CD4-positive, alpha-beta T cell (primary cell): ENCODE measurements around the gene ZNF385B. TPM values are rescaled to one million over a fixed set of nuclear protein-coding genes. Genes with fewer than 3 reads are reported as not detected.

Experiments used
- ATAC-seq: fragments of 200-7000 bp; cut with Tn5 transposase; one replicate; pipeline ENCODE4 v1.10.0; 2022; ENCODE audit warnings: mild to moderate bottlenecking; ENCODE audit not compliant: poor library complexity
- CTCF ChIA-PET: fragments of 350-600 bp; sonication (Branson Sonifier 250); formaldehyde crosslinking; loops from one replicate; lab custom pipeline; 2021; ENCODE audit warnings: antibody characterized with exemption, inconsistent platforms; lab: Charles Lee
- POLR2A ChIA-PET: fragments of 350-600 bp; sonication (Branson Sonifier 250); formaldehyde crosslinking; loops from one replicate; lab custom pipeline; 2021; ENCODE audit warnings: antibody characterized with exemption, inconsistent platforms; lab: Charles Lee
- DNase-seq, 14 experiments: peaks; one replicate each; pipeline ENCODE4 v3.0.0-alpha.2; 2013 to 2020; ENCODE audit warnings: mixed read lengths in 2 of 14
- H3K27ac ChIP-seq, 2 donors: one replicate each; pipeline versions ENCODE4 v1.5.1 to v1.7.0; 2013; ENCODE audit warnings: low read length in 2 of 2, low read depth in 1 of 2, mild to moderate bottlenecking in 1 of 2
- H3K27me3 ChIP-seq, 2 experiments: 1 replicate in 1 of 2; 2 replicates in 1 of 2; pipeline versions ENCODE4 v1.6.1 to v1.7.0; 2013; ENCODE audit warnings: low read length in 2 of 2, control low read depth in 1 of 2, mild to moderate bottlenecking in 1 of 2, moderate library complexity in 1 of 2; ENCODE audit not compliant: insufficient read depth in 2 of 2, control insufficient read depth in 1 of 2
- H3K36me3 ChIP-seq: one replicate; pipeline ENCODE4 v1.6.1; 2013; ENCODE audit warnings: low read length, control low read depth; ENCODE audit not compliant: insufficient read depth
- H3K4me1 ChIP-seq: one replicate; pipeline ENCODE4 v1.6.1; 2013; ENCODE audit warnings: low read length, control low read depth; ENCODE audit not compliant: insufficient read depth
- H3K4me3 ChIP-seq: one replicate; pipeline ENCODE4 v1.5.1; 2013; ENCODE audit warnings: mild to moderate bottlenecking, low read length, moderate library complexity
- H3K9me3 ChIP-seq, 2 experiments: 1 replicate in 1 of 2; 2 replicates in 1 of 2; pipeline versions ENCODE4 v1.6.1 to v1.7.0; 2013; ENCODE audit warnings: low read length in 2 of 2, mild to moderate bottlenecking in 2 of 2, control low read depth in 1 of 2, moderate library complexity in 1 of 2; ENCODE audit not compliant: control insufficient read depth in 1 of 2, insufficient read depth in 1 of 2
- H3K27ac Mint-ChIP-seq: one replicate; pipeline ENCODE4 v1.8.0; 2020; ENCODE audit warnings: mixed read lengths
- H3K27me3 Mint-ChIP-seq: one replicate; pipeline ENCODE4 v1.8.0; 2021; ENCODE audit warnings: mixed read lengths
- H3K36me3 Mint-ChIP-seq: one replicate; pipeline ENCODE4 v1.8.0; 2021; ENCODE audit warnings: low read depth, mixed read lengths
- H3K4me1 Mint-ChIP-seq: one replicate; pipeline ENCODE4 v1.8.0; 2021; ENCODE audit warnings: low read depth, mixed read lengths
- H3K4me3 Mint-ChIP-seq: one replicate; pipeline ENCODE4 v1.8.0; 2020; ENCODE audit warnings: mild to moderate bottlenecking, mixed read lengths
- H3K9me3 Mint-ChIP-seq: one replicate; pipeline ENCODE4 v1.8.0; 2020; ENCODE audit warnings: mixed read lengths
- intact Hi-C, 2 experiments: fragments of 100-400 bp; cut with DNase I in 1 of 2; cut with micrococcal nuclease in 1 of 2; formaldehyde crosslinking; loops; one replicate each; pipeline versions ENCODE4 v1.15.1 to v1.9.0; 2023 to 2025; cut with DNase I, micrococcal nuclease
- total RNA-seq, 174 experiments: library from RNA in 2 of 174; stranded (reverse) in 2 of 174; gene quantifications; one replicate each; pipeline ENCODE4 v1.2.3 and lab custom pipeline; 2021 to 2026
- TF ChIP-seq, protein P1 (sequence below): fragments of 200-600 bp; IDR thresholded peaks from one replicate; pipeline ENCODE4 v1.8.0; 2022; ENCODE audit warnings: antibody characterized with exemption, mild to moderate bottlenecking

ZNF385B gene
- total RNA-seq, 2 experiments from 2014 or later = not detected

DNA sequence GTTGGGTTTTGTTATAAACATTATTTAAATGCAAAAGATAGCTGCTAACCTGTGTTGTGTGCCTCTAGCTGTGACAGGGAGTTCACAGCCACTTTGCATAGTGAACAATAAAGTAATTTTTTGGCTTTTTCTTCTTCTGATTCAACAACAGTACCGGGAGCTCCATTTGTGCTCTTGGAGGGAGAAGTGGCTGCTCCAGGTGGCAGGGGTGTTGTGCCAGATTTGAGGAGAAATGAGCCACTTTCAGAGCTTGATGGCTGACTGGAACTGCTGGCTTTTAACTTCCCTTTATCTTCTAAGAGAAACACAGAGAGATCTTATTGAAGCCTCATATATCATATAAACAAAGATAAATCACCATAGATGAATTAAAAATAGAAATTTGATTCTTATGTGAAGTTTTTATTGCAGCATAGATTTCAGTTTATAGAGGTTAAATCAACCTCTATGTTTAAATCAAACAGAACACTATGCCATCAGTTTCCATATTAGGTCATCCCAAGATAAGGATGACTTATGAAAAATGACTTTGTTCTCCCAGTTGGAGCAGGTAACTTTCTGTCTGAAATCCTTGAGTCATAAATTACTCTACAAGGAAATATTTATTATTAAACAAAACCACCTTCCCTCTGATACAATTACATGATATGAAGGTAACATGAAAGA, 414.8 kb downstream of the ZNF385B start:
- intact Hi-C loops = loop anchor here (10.0 kb wide), 1 partner anchor 682 kb away; no protein-coding TSS in a partner anchor
- Mint-ChIP-seq H3K9me3 (no peaks in the 10 kb centered on the region), H3K27ac (no peak overlapping the region), H3K27me3 (peaks cover 15% of the 10 kb centered on the region), H3K4me3 (no peak overlapping the region), H3K4me1 (no peaks in the 10 kb centered on the region), H3K36me3 (no peaks in the 10 kb centered on the region)
- ATAC-seq = no peak
- H3K27me3 ChIP-seq = peaks cover 3% of the 10 kb centered on the region in 2 experiments
- no peak overlapping the region for H3K4me3 ChIP-seq
- no peaks in the 10 kb centered on the region for H3K9me3 ChIP-seq
- no peaks in the 10 kb centered on the region for H3K4me1 ChIP-seq
- TF ChIP-seq, protein P1, sequence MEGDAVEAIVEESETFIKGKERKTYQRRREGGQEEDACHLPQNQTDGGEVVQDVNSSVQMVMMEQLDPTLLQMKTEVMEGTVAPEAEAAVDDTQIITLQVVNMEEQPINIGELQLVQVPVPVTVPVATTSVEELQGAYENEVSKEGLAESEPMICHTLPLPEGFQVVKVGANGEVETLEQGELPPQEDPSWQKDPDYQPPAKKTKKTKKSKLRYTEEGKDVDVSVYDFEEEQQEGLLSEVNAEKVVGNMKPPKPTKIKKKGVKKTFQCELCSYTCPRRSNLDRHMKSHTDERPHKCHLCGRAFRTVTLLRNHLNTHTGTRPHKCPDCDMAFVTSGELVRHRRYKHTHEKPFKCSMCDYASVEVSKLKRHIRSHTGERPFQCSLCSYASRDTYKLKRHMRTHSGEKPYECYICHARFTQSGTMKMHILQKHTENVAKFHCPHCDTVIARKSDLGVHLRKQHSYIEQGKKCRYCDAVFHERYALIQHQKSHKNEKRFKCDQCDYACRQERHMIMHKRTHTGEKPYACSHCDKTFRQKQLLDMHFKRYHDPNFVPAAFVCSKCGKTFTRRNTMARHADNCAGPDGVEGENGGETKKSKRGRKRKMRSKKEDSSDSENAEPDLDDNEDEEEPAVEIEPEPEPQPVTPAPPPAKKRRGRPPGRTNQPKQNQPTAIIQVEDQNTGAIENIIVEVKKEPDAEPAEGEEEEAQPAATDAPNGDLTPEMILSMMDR = no peak
- no peak for DNase-seq
- H3K36me3 ChIP-seq = no peaks in the 10 kb centered on the region
- H3K27ac ChIP-seq = no peak overlapping the region
- POLR2A ChIA-PET = no interaction called here
- CTCF ChIA-PET = interaction anchor here (1.5 kb wide), 1 partner anchor 10 kb away, joined by 3 read pairs; no protein-coding TSS in a partner anchor

DNA sequence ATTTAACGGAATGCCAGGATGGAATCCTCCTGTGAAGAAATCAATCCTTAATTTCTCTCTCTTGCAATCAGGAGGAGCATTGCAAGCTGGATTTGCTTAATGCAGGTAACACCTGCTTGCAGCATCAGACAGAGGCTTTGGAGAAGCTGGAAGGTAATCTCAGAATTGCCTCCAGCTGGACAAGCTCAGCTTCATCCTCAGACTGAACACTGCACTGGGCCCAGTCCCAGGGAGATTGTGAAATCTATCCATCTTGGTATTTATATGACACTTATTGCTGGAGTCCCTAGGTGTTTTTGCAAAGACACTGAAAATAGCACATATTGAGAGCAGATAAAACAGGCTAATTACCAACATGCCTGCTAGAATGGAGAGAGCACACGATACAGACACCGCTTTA, 417.4 kb downstream of the ZNF385B start:
- ChIA-PET CTCF (no interaction called here), POLR2A (no interaction called here)
- no peak for DNase-seq
- Histone ChIP-seq H3K4me1 (no peaks in the 10 kb centered on the region), H3K9me3 (no peaks in the 10 kb centered on the region), H3K27me3 (peaks cover 3 to 6% of the 10 kb centered on the region in 2 experiments), H3K36me3 (no peaks in the 10 kb centered on the region), H3K4me3 (no peak overlapping the region), H3K27ac (no peak overlapping the region)
- intact Hi-C loops = loop anchor here (10.0 kb wide), 1 partner anchor 679 kb away; no protein-coding TSS in a partner anchor
- no peak overlapping the region for H3K4me3 Mint-ChIP-seq
- no peak overlapping the region for H3K27ac Mint-ChIP-seq
- TF ChIP-seq, protein P1 = no peak
- H3K27me3 Mint-ChIP-seq = peaks cover 35% of the 10 kb centered on the region
- no peaks in the 10 kb centered on the region for H3K9me3 Mint-ChIP-seq
- no peak for ATAC-seq
- H3K4me1 Mint-ChIP-seq = no peaks in the 10 kb centered on the region
- no peaks in the 10 kb centered on the region for H3K36me3 Mint-ChIP-seq

DNA sequence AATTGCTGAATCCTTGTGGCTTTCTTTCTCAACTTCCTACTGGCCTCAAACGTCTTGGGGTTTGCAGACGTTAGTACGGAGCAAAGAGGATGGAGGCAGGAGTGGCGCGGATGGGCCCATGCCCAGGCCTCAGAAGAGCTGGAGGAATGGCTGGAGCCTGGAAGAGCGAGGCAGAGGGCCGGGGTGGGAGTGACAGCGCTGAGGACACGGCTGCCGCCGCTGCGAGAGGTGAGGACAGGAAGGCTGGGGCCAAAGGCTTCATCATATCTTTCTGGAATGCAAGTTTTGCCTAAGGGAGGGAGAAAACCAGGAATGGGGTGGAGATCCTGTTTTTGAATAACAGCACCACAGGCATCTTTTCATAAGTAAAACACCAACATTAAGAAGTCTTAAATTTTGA, 418.2 kb downstream of the ZNF385B start:
- ATAC-seq (no peak), DNase-seq (no peak)
- no peak overlapping the region for H3K4me3 Mint-ChIP-seq
- no peak overlapping the region for H3K27ac Mint-ChIP-seq
- Histone ChIP-seq H3K27me3 (peaks cover 3 to 6% of the 10 kb centered on the region in 2 experiments), H3K4me1 (no peaks in the 10 kb centered on the region), H3K36me3 (no peaks in the 10 kb centered on the region), H3K27ac (no peak overlapping the region), H3K9me3 (no peaks in the 10 kb centered on the region), H3K4me3 (no peak overlapping the region)
- H3K27me3 Mint-ChIP-seq = peaks cover 39% of the 10 kb centered on the region
- ChIA-PET CTCF (no interaction called here), POLR2A (no interaction called here)
- TF ChIP-seq, protein P1 = no peak
- no peaks in the 10 kb centered on the region for H3K9me3 Mint-ChIP-seq
- H3K36me3 Mint-ChIP-seq = no peaks in the 10 kb centered on the region
- intact Hi-C loops = loop anchor here (10.0 kb wide), 1 partner anchor 678 kb away; no protein-coding TSS in a partner anchor
- H3K4me1 Mint-ChIP-seq = no peaks in the 10 kb centered on the region
